B cell (primary cell): ENCODE measurements around the gene STXBP5L.

Experiments
- EZH2 ChIP-seq: IDR thresholded peaks from 2 replicates; pipeline ENCODE4 v1.6.1; 2012; ENCODE audit warnings: borderline replicate concordance, low read depth, mild to moderate bottlenecking, moderate library complexity, low read length; ENCODE audit not compliant: insufficient read depth, poor library complexity, severe bottlenecking
- TF ChIP-seq, protein P1 (sequence below): fragments of 200-600 bp; IDR thresholded peaks from one replicate; pipeline ENCODE4 v1.8.0; 2022; ENCODE audit warnings: antibody characterized with exemption, mild to moderate bottlenecking

- TF ChIP-seq, protein P1, sequence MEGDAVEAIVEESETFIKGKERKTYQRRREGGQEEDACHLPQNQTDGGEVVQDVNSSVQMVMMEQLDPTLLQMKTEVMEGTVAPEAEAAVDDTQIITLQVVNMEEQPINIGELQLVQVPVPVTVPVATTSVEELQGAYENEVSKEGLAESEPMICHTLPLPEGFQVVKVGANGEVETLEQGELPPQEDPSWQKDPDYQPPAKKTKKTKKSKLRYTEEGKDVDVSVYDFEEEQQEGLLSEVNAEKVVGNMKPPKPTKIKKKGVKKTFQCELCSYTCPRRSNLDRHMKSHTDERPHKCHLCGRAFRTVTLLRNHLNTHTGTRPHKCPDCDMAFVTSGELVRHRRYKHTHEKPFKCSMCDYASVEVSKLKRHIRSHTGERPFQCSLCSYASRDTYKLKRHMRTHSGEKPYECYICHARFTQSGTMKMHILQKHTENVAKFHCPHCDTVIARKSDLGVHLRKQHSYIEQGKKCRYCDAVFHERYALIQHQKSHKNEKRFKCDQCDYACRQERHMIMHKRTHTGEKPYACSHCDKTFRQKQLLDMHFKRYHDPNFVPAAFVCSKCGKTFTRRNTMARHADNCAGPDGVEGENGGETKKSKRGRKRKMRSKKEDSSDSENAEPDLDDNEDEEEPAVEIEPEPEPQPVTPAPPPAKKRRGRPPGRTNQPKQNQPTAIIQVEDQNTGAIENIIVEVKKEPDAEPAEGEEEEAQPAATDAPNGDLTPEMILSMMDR, result no peak
- no peak for TF ChIP-seq EZH2
Measured at GRCh38 chr3:121462565-121462964, 554.6 kb downstream of the STXBP5L start.
